GM12801 (cell line): ENCODE data around the gene TMC5.

Experiments used
- TF ChIP-seq, protein P1 (sequence below): IDR thresholded peaks from one replicate; pipeline ENCODE4 v1.5.1; 2011; ENCODE audit warnings: control low read depth; ENCODE audit not compliant: insufficient read length; ENCODE audit errors: extremely low read depth

TMC5 gene

GRCh38 chr16:19523559-19524355 lies 106.1 kb downstream of the TMC5 start, which contains the start of gene CCP110:
TSS of gene CCP110 (plus strand) at chr16:19523942. CDS start at chr16:19527882, 3,940 bp downstream.
- TF ChIP-seq, protein P1, sequence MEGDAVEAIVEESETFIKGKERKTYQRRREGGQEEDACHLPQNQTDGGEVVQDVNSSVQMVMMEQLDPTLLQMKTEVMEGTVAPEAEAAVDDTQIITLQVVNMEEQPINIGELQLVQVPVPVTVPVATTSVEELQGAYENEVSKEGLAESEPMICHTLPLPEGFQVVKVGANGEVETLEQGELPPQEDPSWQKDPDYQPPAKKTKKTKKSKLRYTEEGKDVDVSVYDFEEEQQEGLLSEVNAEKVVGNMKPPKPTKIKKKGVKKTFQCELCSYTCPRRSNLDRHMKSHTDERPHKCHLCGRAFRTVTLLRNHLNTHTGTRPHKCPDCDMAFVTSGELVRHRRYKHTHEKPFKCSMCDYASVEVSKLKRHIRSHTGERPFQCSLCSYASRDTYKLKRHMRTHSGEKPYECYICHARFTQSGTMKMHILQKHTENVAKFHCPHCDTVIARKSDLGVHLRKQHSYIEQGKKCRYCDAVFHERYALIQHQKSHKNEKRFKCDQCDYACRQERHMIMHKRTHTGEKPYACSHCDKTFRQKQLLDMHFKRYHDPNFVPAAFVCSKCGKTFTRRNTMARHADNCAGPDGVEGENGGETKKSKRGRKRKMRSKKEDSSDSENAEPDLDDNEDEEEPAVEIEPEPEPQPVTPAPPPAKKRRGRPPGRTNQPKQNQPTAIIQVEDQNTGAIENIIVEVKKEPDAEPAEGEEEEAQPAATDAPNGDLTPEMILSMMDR: no peak

DNA sequence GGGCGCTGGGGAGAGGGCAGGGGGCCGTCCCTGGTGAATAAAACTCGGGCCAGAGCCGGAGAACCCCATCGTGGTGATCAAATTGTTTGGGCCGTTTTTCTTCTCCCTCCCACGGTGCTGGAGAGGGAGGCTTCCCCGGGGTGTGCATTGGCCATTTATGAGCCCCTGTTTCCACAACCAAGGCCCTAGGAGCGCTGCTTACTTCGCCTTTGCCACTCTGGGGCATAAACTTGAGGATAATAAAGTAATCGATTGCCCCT lies 106.6 kb downstream of the TMC5 start:
- TF ChIP-seq, protein P1: no peak

GRCh38 chr16:19524616-19525384 lies 107.1 kb downstream of the TMC5 start:
- TF ChIP-seq, protein P1: no peak

GRCh38 chr16:19525385-19525723 lies 107.7 kb downstream of the TMC5 start:
- TF ChIP-seq, protein P1: no peak

DNA sequence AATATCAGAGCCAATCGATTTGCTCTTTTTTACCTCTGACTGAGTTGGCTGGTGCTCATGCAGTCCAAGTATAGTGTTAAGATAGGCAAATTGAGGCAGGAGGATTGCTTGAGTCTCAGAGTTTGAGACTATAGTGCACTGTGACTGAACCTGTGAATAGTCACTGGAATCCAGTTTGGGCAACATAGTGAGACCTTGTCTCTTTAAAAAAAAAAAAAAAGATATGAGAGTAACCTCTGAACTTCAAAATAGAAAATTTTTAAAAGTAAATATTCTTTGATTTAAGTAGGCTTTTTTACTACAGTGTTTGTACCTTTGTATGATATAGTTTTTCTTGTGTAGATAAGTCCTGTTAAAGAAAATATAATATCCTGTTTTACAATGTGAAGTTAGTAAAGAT lies 109.5 kb downstream of the TMC5 start:
- TF ChIP-seq, protein P1: no peak

DNA sequence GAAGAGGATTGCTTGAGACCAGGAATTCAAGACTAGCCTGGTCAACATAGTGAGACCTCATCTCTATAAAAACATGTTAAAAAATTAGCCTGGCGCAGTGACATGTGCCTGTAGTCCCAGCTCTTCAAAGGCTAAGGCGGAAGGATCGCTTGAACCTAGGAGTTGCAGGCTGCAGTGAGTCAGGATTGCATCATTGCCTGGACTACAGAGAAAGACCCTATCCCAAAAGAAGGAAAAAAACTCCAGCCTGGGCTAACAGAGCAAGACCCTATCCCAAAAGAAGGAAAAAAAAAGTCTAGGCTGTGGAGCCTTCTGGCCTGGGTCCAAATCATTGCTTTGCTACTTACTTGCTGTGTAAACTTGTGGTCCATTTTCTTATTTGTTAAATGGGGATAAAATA lies 111.0 kb downstream of the TMC5 start:
- TF ChIP-seq, protein P1: no peak

DNA sequence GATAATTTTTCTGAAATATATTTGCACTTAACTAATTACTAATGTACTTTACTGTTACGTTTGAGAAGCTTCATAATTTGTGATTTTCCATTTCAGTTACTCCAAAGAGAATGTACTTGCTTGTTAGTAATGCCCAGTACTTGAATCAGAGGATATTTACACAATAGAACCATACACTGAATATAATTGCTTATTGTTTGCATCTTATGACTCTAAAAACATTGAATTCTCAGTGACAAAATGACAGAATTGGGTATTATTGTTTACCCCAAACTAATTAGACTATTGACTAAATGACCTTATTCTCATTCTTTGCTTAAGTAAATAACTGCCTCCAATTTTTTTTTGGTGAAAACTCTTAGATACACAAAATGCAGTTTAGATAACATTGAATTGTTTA lies 114.9 kb downstream of the TMC5 start:
- TF ChIP-seq, protein P1: no peak
